WTC11 (cell line): ENCODE results near the gene MAP4K4. TPM values are rescaled to one million over a fixed set of nuclear protein-coding genes. Genes with fewer than 3 reads are reported as not detected.

ENCODE experiments used
- ATAC-seq: fragments of 200-7000 bp; cut with Tn5 transposase; 2 replicates; pipeline ENCODE4 v1.10.0; 2021; ENCODE audit warnings: mild to moderate bottlenecking, moderate library complexity
- CTCF ChIA-PET: fragments of 300-600 bp; sonication (Branson Sonifier 250); formaldehyde crosslinking; loops from one replicate; lab custom pipeline; 2021; ENCODE audit warnings: antibody characterized with exemption; lab: Charles Lee
- POLR2A ChIA-PET: fragments of 350-600 bp; sonication (Branson Sonifier 250); formaldehyde crosslinking; loops from one replicate; lab custom pipeline; 2021; ENCODE audit warnings: antibody characterized with exemption; lab: Charles Lee
- DNase-seq: peaks from one replicate; pipeline ENCODE4 v3.0.0; 2021; ENCODE audit warnings: low spot score
- H3K27ac Mint-ChIP-seq: 2 replicates; pipeline ENCODE4 v1.8.0; 2021; ENCODE audit warnings: mixed read lengths
- H3K27me3 Mint-ChIP-seq: 2 replicates; pipeline ENCODE4 v1.8.0; 2021; ENCODE audit warnings: low read depth, mild to moderate bottlenecking, moderate library complexity, mixed read lengths
- H3K36me3 Mint-ChIP-seq: 2 replicates; pipeline ENCODE4 v1.8.0; 2021; ENCODE audit warnings: mixed read lengths
- H3K4me1 Mint-ChIP-seq: 2 replicates; pipeline ENCODE4 v1.8.0; 2022; ENCODE audit warnings: mixed read lengths
- H3K4me3 Mint-ChIP-seq: 2 replicates; pipeline ENCODE4 v1.8.0; 2021; ENCODE audit warnings: mild to moderate bottlenecking, moderate library complexity, mixed read lengths
- H3K9me3 Mint-ChIP-seq: 2 replicates; pipeline ENCODE4 v1.8.0; 2021; ENCODE audit warnings: mixed read lengths
- ARID4B ChIP-seq: sonication (generic); formaldehyde crosslinking; IDR thresholded peaks from 2 replicates; pipeline ENCODE4 v1.8.0; 2023; ENCODE audit warnings: missing genetic modification reagents, mild to moderate bottlenecking, borderline replicate concordance
- CDX4 ChIP-seq: fragments of 250-450 bp; sonication (Bioruptor Pico); IDR thresholded peaks from 2 replicates; pipeline ENCODE4 v1.9.0; 2021; ENCODE audit warnings: moderate library complexity, mild to moderate bottlenecking, inconsistent platforms, borderline replicate concordance
- CREM ChIP-seq: sonication (generic); formaldehyde crosslinking; IDR thresholded peaks from 2 replicates; pipeline ENCODE4 v1.8.1; 2022; ENCODE audit warnings: mild to moderate bottlenecking, missing genetic modification reagents, moderate library complexity
- CTCF ChIP-seq: fragments of 200-600 bp; IDR thresholded peaks from 2 replicates; pipeline ENCODE4 v1.8.0; 2022; ENCODE audit warnings: antibody characterized with exemption
- E2F4 ChIP-seq: sonication (generic); formaldehyde crosslinking; IDR thresholded peaks from 2 replicates; pipeline ENCODE4 v1.8.1; 2022; ENCODE audit warnings: low read depth, mild to moderate bottlenecking, moderate library complexity, missing genetic modification reagents, borderline replicate concordance
- EMX1 ChIP-seq: fragments of 250-450 bp; sonication (Bioruptor Pico); IDR thresholded peaks from 2 replicates; pipeline ENCODE4 v1.8.0; 2021; ENCODE audit warnings: mild to moderate bottlenecking
- ERG ChIP-seq: fragments of 250-450 bp; sonication (Bioruptor Pico); IDR thresholded peaks from 2 replicates; pipeline ENCODE4 v1.8.0; 2021; ENCODE audit warnings: mild to moderate bottlenecking
- ESRRA ChIP-seq: sonication (generic); formaldehyde crosslinking; IDR thresholded peaks from 2 replicates; pipeline ENCODE4 v1.8.1; 2022; ENCODE audit warnings: mild to moderate bottlenecking, missing genetic modification reagents, borderline replicate concordance
- ETV6 ChIP-seq: sonication (generic); formaldehyde crosslinking; IDR thresholded peaks from 2 replicates; pipeline ENCODE4 v1.8.1; 2022; ENCODE audit warnings: mild to moderate bottlenecking, missing genetic modification reagents
- FOXK1 ChIP-seq: sonication (generic); formaldehyde crosslinking; IDR thresholded peaks from 2 replicates; pipeline ENCODE4 v1.8.0; 2022; ENCODE audit warnings: mild to moderate bottlenecking, moderate library complexity, missing genetic modification reagents
- GABPB1 ChIP-seq: sonication (generic); formaldehyde crosslinking; IDR thresholded peaks from 2 replicates; pipeline ENCODE4 v1.8.1; 2023; ENCODE audit warnings: mild to moderate bottlenecking, missing genetic modification reagents
- MAX ChIP-seq: sonication (generic); formaldehyde crosslinking; IDR thresholded peaks from 2 replicates; pipeline ENCODE4 v1.8.0; 2022; ENCODE audit warnings: mild to moderate bottlenecking, missing genetic modification reagents
- MLX ChIP-seq: sonication (generic); formaldehyde crosslinking; IDR thresholded peaks from 2 replicates; pipeline ENCODE4 v1.8.1; 2023; ENCODE audit warnings: mild to moderate bottlenecking, missing genetic modification reagents, moderate library complexity
- MXD4 ChIP-seq: fragments of 250-450 bp; sonication (Bioruptor Pico); IDR thresholded peaks from 2 replicates; pipeline ENCODE4 v1.8.0; 2021; ENCODE audit warnings: mild to moderate bottlenecking, moderate library complexity, borderline replicate concordance
- PREB ChIP-seq: sonication (generic); formaldehyde crosslinking; IDR thresholded peaks from 2 replicates; pipeline ENCODE4 v1.8.1; 2022; ENCODE audit warnings: mild to moderate bottlenecking, missing genetic modification reagents, moderate library complexity, borderline replicate concordance
- TCF7 ChIP-seq: sonication (generic); formaldehyde crosslinking; IDR thresholded peaks from 2 replicates; pipeline ENCODE4 v1.8.0; 2022; ENCODE audit warnings: mild to moderate bottlenecking, low read depth, missing genetic modification reagents, moderate library complexity
- ZNF396 ChIP-seq: fragments of 250-450 bp; sonication (Bioruptor Pico); IDR thresholded peaks from 2 replicates; pipeline ENCODE4 v1.8.0; 2021; ENCODE audit warnings: mild to moderate bottlenecking, moderate library complexity, borderline replicate concordance
- ZNF532 ChIP-seq: fragments of 250-450 bp; sonication (Bioruptor Pico); IDR thresholded peaks from 2 replicates; pipeline ENCODE4 v1.9.0; 2021; ENCODE audit warnings: mild to moderate bottlenecking, borderline replicate concordance
- total RNA-seq: library from RNA; stranded (reverse); gene quantifications from 3 replicates; pipeline ENCODE4 v1.2.3, GENCODE V29; 2021

Gene MAP4K4
- total RNA-seq, 1 experiment from 2014 or later = 112 TPM

- no peak for TF ChIP-seq ZNF532 (CRISPR knock-in tag)
- TF ChIP-seq, all 79 proteins: peak for 0
Observed at GRCh38 chr2:101892377-101892776, 194.9 kb downstream of the MAP4K4 start (continued).

- Mint-ChIP-seq H3K27me3 (no peaks in the 10 kb centered on the region), H3K27ac (peak overlapping the region; percentile 81), H3K4me3 (peak overlapping the region; percentile 33), H3K9me3 (no peaks in the 10 kb centered on the region), H3K4me1 (peaks cover 49% of the 10 kb centered on the region), H3K36me3 (peaks cover 37% of the 10 kb centered on the region)
- ChIA-PET POLR2A (no interaction called here), CTCF (interaction anchor here (1.2 to 2.5 kb wide), 5 partner anchors 10 to 475 kb away, joined by 4 to 22 read pairs (median 6); no protein-coding TSS in a partner anchor)
- DNase-seq (peak; percentile 56), ATAC-seq (peak; percentile 93)
- TF ChIP-seq ZNF396 (CRISPR knock-in tag) = no peak
- no peak for TF ChIP-seq ESRRA (CRISPR knock-in tag)
- no peak for TF ChIP-seq CTCF
- no peak for TF ChIP-seq CREM (CRISPR knock-in tag)
- TF ChIP-seq MAX (CRISPR knock-in tag) = no peak
- no peak for TF ChIP-seq E2F4 (CRISPR knock-in tag)
- no peak for TF ChIP-seq MXD4
- peak; percentile 37; the same call in 1 of the 2 replicates for TF ChIP-seq ERG
- TF ChIP-seq EMX1 (CRISPR knock-in tag) = 0 out of 2 replicates have a peak, but pooled peaks have one; percentile 33
- no peak for TF ChIP-seq PREB (CRISPR knock-in tag)
- TF ChIP-seq GABPB1 = no peak
- peak; percentile 79; the same call in 1 of the 2 replicates for TF ChIP-seq ETV6
- TF ChIP-seq ARID4B = no peak
- TF ChIP-seq FOXK1 (CRISPR knock-in tag) = 0 out of 2 replicates have a peak, but pooled peaks have one; percentile 39
- no peak for TF ChIP-seq CDX4 (CRISPR knock-in tag)
- no peak for TF ChIP-seq MLX
- TF ChIP-seq TCF7 (CRISPR knock-in tag) = no peak
Observed at GRCh38 chr2:101893681-101894381, 196.3 kb downstream of the MAP4K4 start.
